PC-3 (cell line): ENCODE results near the gene ATP8A2.

Source experiments
- EZH2 ChIP-seq: fragments of 300-600 bp; sonication (generic); IDR thresholded peaks from one replicate; pipeline ENCODE4 v1.6.1; 2017; ENCODE audit warnings: antibody characterized with exemption, mild to moderate bottlenecking, low read length; ENCODE audit not compliant: unreplicated experiment
- TF ChIP-seq, protein P1 (sequence below): fragments of 300-600 bp; sonication (generic); conservative IDR thresholded peaks from 2 replicates; pipeline ENCODE4 v1.5.1; 2017; ENCODE audit warnings: antibody characterized with exemption, low read depth, mild to moderate bottlenecking, low read length

GRCh38 chr13:25649001-25649633 is 277.3 kb downstream of the ATP8A2 start:
- TF ChIP-seq, protein P1, sequence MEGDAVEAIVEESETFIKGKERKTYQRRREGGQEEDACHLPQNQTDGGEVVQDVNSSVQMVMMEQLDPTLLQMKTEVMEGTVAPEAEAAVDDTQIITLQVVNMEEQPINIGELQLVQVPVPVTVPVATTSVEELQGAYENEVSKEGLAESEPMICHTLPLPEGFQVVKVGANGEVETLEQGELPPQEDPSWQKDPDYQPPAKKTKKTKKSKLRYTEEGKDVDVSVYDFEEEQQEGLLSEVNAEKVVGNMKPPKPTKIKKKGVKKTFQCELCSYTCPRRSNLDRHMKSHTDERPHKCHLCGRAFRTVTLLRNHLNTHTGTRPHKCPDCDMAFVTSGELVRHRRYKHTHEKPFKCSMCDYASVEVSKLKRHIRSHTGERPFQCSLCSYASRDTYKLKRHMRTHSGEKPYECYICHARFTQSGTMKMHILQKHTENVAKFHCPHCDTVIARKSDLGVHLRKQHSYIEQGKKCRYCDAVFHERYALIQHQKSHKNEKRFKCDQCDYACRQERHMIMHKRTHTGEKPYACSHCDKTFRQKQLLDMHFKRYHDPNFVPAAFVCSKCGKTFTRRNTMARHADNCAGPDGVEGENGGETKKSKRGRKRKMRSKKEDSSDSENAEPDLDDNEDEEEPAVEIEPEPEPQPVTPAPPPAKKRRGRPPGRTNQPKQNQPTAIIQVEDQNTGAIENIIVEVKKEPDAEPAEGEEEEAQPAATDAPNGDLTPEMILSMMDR = no peak
- TF ChIP-seq EZH2 = no peak
